Activated CD4-positive, alpha-beta T cell treated with anti-CD3 and anti-CD28 coated beads, Interleukin-10, Interleukin-2, amounts not matched to agents 100 ng/mL and 50 ng/mL, durations not matched to agents 16 hours and 8 hours (primary cell): Measurements from ENCODE around the gene MED25.

Source experiments
- DNase-seq: peaks from one replicate; pipeline ENCODE4 v3.0.0-alpha.2; 2020

The MED25 gene

GRCh38 chr19:49845414-49845813, 27.3 kb downstream of the MED25 start:
- no peak for DNase-seq

- no peak for DNase-seq
Observed at GRCh38 chr19:49846408-49846807, 28.3 kb downstream of the MED25 start.

- DNase-seq, result peak; percentile 73
Observed at GRCh38 chr19:49847731-49848696, 29.9 kb downstream of the MED25 start.

GRCh38 chr19:49848938-49849337, 30.8 kb downstream of the MED25 start:
- DNase-seq, result peak; percentile 60

- DNase-seq, result no peak
Observed at GRCh38 chr19:49849433-49850220, 31.5 kb downstream of the MED25 start.

- no peak for DNase-seq
Observed at GRCh38 chr19:49850221-49850486, 32.1 kb downstream of the MED25 start.

- DNase-seq, result peak; percentile 92
Observed at GRCh38 chr19:49850487-49851342, 32.6 kb downstream of the MED25 start, which contains the start of gene PTOV1. Gene PTOV1, plus strand, starts transcription at chr19:49851159.

- no peak for DNase-seq
Observed at GRCh38 chr19:49851456-49852259, 33.6 kb downstream of the MED25 start.

GRCh38 chr19:49852631-49853126, 34.6 kb downstream of the MED25 start:
- DNase-seq, result no peak

- no peak for DNase-seq
Observed at GRCh38 chr19:49853852-49854377, 35.8 kb downstream of the MED25 start.

GRCh38 chr19:49854378-49855263, 36.5 kb downstream of the MED25 start:
- no peak for DNase-seq

GRCh38 chr19:49855277-49855675, 37.2 kb downstream of the MED25 start:
- no peak for DNase-seq

- no peak for DNase-seq
Observed at GRCh38 chr19:49855676-49856573, 37.8 kb downstream of the MED25 start.

GRCh38 chr19:49856574-49857021, 38.5 kb downstream of the MED25 start:
- no peak for DNase-seq

- no peak for DNase-seq
Observed at GRCh38 chr19:49857061-49857837, 39.2 kb downstream of the MED25 start.

GRCh38 chr19:49857838-49858087, 39.7 kb downstream of the MED25 start:
- DNase-seq, result no peak

- DNase-seq, result no peak
Observed at GRCh38 chr19:49858088-49858985, 40.2 kb downstream of the MED25 start.
